GOT3 (cell line): ENCODE measurements around the gene TMEM42.
A peak's percentile ranks its signal among the peaks of the same experiment; 100 is the strongest.

Experiments used
- DNase-seq: peaks from one replicate; lab custom pipeline; 2025; ENCODE audit warnings: mixed read lengths; lab: John Stamatoyannopoulos, UW

Gene TMEM42

DNA sequence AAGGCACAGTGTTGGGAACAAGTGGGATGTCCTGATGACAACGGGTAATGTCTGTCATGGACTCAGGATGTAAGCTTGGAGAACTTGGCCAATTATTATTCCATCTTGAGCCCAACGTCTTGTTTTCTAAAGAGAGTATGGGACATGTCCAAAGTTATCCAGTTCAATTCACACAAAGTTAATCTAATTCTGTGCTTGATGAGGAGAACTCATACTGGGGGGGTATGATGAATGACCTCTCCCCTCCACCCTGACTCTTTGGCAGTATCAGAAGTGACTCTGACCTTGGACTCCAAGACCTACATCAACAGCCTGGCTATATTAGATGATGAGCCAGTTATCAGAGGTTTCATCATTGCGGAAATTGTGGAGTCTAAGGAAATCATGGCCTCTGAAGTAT, 49.0 kb downstream of the TMEM42 start:
- DNase-seq, result no peak

DNA sequence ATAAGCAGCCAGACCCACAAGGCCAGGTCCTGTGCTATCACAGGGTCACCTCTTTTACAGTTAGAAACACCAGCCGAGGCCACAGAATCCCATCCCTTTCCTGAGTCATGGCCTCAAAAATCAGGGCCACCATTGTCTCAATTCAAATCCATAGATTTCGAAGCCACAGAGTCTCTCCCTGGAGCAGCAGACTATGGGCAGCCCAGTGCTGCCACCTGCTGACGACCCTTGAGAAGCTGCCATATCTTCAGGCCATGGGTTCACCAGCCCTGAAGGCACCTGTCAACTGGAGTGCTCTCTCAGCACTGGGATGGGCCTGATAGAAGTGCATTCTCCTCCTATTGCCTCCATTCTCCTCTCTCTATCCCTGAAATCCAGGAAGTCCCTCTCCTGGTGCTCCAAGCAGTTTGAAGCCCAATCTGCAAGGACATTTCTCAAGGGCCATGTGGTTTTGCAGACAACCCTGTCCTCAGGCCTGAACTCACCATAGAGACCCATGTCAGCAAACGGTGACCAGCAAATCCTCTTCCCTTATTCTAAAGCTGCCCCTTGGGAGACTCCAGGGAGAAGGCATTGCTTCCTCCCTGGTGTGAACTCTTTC, 52.3 kb downstream of the TMEM42 start:
- DNase-seq, result peak; percentile 28

DNA sequence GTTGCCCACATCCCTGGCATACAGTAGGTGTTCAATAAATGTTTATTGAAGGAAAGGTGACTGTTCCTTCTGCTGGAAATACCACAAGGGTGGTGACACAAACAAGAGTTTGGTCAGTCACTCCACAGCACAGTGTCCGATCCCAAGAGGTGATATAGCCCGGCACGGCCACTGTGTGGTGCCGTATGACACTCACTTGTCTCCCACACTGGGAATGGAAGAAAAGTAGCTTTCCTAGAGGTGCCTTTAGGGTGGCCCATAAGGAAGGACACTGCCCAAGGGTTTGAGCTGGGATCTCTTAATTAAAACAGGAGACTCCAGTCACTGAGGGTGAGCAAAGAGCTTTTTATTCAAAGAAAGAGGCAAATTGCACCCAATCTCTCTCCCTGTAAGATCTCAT, 53.2 kb downstream of the TMEM42 start:
- no peak for DNase-seq
